Measurements from ENCODE around the gene STK11.

The STK11 gene

DNA sequence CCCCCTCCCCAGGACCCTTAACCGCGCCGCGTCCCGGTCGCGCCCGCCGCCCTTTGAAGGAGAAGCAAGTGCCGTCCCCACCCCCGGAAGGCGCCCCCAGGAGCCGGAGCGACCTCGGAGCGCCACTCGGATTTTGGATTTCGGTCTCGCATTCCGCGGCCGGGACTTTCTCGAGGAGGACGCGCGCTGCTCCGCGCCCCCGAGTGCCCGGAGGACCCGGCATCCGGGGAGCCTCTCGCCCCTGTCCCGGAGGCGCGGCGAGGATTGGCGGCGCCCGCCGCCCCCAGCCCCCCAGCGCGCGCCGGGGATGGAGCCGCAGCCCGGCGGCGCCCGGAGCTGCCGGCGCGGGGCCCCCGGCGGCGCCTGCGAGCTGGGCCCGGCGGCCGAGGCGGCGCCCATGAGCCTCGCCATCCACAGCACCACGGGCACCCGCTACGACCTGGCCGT lies 44.4 kb downstream of the STK11 start:
- in situ Hi-C loops (cut with MboI; ENCODE audit: low sequenced_read_pairs): no loop called here

- in situ Hi-C loops (cut with MboI; ENCODE audit: low sequenced_read_pairs): no loop called here
Measured at GRCh38 chr19:1250437-1251260, 45.1 kb downstream of the STK11 start.

DNA sequence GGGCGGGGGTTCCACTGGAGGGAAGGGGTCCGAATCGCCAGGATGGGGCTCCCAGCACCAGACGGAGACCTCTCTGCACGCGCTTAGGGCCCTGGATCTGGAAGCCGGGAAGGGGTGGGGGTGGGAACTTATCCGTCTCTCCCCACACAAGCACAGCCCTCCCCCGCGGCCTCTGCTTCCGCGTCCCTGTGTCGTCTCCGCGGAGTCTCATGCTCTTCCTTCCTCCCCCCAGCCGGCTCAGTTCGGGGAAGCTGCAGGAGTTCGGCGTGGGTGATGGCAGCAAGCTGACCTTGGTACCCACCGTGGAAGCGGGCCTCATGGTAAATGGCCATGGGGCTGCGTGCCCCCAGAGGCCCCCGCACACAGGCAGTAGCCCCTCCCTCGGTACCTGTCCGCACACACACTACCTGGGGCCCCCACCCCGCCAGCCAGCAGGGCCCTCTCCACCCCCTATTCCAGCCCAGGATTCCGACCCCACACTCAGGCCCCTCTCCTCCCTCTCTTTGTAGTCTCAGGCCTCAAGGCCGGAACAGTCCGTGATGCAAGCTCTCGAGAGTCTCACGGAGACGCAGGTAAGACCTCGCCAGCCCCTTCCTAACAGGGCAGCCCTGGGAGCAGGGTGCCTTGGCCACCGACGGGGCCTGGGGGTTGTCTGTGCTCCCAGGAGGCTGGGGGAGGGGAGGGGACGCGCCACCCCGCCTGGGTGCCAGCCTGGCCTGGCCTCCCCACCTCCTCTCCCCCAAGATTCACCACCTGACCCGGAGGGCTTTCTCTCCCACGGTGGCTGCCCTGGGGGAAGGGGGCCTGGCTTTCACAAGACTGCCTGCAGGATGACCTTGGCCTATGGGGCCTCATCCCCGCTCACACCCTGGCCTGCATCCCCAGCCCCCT lies 46.0 kb downstream of the STK11 start:
- in situ Hi-C loops (cut with MboI; ENCODE audit: low sequenced_read_pairs): no loop called here

DNA sequence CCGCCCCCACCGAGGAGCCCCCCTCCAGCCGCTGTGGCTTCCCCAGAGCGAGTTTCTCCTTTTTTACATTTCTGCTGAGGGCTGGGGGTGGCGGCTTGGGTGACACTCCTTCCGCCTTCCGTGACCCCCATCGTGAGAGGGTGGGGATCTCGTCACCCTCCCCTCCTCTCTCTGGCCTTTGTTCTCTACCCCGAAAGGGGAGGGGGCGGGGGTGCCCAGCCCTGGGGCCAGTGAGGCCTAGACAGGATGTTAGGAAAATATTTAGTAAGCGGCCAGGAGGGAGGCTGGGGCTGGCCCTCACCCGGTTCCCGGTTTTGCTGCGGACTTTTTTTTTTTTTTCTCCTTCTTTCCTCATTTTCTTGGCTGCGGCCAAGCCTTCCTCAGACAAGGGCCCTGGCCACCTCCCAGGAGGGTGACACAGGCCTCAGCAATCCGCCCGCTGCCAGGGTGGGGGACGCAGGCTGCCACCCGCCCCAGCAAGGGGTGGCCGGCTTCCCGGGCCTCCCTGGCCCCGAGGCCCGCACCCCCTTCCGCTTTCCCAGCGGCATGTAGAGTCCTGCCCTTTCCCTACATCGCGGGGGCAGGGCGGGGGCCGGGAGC lies 46.7 kb downstream of the STK11 start:
- in situ Hi-C loops (cut with MboI; ENCODE audit: low sequenced_read_pairs): no loop called here

DNA sequence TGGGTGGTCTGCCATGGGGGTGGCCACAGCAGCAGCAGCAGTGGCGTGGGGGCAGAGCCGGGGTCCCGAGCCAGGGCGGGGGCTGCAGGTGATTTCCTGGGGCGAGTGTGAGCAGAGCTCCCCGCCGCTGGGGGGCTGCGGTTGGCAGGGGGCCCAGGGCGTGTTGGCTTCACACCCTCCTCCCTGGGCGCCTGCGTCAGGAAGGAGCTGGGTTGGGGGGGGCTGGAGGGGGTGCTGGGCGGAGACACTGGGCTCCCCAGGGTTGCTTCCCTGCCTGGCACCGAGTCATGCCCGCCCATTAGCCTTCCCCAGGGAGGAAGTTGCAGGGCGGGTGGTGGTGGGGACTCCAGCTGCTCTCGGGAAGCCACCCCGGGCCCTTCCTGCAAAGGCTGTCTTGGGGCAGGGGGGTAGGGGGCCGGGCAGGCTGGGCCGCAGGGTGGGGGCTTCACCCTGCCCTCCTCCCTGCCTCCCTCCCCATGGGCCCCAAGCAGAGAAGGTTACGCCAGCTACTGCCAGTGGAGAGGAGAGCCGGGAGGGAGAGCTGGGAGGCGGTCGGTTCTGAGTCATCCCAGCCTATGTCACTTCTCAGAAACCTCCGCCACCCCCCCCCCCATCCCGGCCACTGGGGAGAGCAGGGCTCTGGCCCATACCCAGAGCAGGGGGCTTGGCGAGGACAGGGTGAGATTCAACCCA lies 47.4 kb downstream of the STK11 start:
- in situ Hi-C loops (cut with MboI; ENCODE audit: low sequenced_read_pairs): no loop called here

GRCh38 chr19:1253514-1254080 lies 48.0 kb downstream of the STK11 start:
- in situ Hi-C loops (cut with MboI; ENCODE audit: low sequenced_read_pairs): no loop called here

DNA sequence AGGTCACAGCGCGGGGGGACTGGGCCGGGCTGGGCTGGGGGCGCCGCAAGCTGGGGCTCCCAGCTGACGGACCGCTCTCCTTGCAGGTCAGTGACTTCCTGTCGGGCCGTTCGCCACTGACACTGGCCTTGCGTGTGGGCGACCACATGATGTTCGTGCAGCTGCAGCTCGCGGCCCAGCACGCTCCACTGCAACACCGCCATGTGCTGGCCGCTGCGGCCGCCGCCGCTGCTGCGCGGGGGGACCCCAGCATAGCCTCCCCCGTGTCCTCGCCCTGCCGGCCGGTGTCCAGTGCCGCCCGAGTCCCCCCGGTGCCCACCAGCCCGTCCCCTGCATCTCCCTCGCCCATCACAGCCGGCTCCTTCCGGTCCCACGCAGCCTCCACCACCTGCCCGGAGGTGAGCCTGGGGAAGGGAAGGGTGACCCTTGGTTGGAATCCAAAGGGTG lies 48.5 kb downstream of the STK11 start:
- in situ Hi-C loops (cut with MboI; ENCODE audit: low sequenced_read_pairs): no loop called here

- in situ Hi-C loops (cut with MboI; ENCODE audit: low sequenced_read_pairs): no loop called here
Measured at GRCh38 chr19:1254530-1255185, 49.1 kb downstream of the STK11 start.

- in situ Hi-C loops (cut with MboI; ENCODE audit: low sequenced_read_pairs): no loop called here
Measured at GRCh38 chr19:1255186-1256161, 49.9 kb downstream of the STK11 start.

DNA sequence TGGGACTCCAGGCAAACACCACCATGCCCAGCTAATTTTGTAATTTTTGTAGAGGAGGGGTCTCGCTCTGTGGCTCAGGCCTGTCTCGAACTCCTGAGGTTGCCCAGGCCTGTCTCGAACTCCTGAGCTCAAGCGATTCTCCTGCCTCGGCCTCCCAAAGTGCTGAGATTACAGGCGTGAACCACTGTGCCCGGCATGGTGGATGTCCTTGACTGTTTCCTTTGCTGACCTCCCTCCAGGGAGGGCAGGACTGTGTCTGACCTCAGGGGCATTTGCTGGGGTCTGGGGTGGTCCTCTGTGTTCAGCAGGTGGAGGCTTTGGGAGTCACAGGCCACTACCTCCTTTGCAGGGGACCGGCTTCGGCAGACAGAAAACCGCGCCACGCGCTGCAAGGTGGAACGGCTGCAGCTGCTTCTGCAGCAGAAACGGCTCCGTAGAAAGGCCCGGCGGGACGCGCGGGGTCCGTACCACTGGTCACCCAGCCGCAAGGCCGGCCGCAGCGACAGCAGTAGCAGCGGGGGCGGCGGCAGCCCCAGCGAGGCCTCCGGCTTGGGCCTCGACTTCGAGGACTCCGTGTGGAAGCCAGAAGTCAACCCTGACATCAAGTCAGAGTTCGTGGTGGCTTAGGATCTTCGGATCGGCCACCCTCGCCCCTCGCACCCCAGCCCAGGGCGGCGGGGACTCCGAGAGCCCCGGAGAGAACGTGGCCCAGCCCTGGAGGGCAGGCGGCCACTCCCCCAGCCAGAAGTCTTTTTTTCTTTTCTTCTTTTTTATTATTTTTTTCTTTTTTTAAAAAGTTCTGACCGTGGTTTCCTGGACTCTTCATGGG lies 51.3 kb downstream of the STK11 start:
- in situ Hi-C loops (cut with MboI; ENCODE audit: low sequenced_read_pairs): no loop called here

GRCh38 chr19:1257475-1258162 lies 52.0 kb downstream of the STK11 start:
- in situ Hi-C loops (cut with MboI; ENCODE audit: low sequenced_read_pairs): no loop called here

GRCh38 chr19:1258163-1258492 lies 52.5 kb downstream of the STK11 start:
- in situ Hi-C loops (cut with MboI; ENCODE audit: low sequenced_read_pairs): no loop called here

DNA sequence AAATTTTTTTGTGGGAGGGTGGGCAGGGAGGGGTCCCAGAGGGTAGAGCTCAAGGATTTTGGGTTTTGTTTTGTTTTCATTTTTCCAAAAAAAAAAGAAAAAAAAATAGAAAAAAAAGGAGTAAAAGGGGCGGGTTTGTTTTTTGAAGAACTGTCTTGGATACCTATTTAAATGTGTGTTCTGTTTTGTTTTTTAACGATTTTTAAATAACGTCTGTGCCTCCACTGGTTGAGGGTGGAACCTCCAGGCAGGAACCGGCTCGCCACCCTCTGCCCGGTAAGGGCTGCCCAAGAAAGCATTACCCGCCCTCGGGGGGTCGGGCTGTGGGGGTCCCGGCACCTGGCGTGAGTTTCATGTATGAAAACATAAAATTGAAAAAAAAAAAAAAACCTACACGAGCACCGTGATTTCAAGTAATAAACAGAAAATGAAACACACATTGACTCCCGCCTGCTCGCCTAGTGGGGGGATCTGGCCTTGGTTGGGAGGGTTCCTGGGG lies 53.2 kb downstream of the STK11 start:
- in situ Hi-C loops (cut with MboI; ENCODE audit: low sequenced_read_pairs): no loop called here

GRCh38 chr19:1259206-1259875 lies 53.8 kb downstream of the STK11 start:
- in situ Hi-C loops (cut with MboI; ENCODE audit: low sequenced_read_pairs): no loop called here

- in situ Hi-C loops (cut with MboI; ENCODE audit: low sequenced_read_pairs): no loop called here
Measured at GRCh38 chr19:1259876-1260748, 54.5 kb downstream of the STK11 start.
